IPS DF 6.9 (cell line): Measurements from ENCODE around the gene GLIS1.

Source experiments
- DNase-seq: peaks from one replicate; pipeline ENCODE4 v3.0.0-alpha.2; 2013; ENCODE audit warnings: low read depth, low spot score
- H3K27ac ChIP-seq: one replicate; pipeline ENCODE4 v1.5.1; 2013; ENCODE audit warnings: low read length, control low read depth
- H3K27me3 ChIP-seq: 2 replicates; pipeline ENCODE4 v1.6.1; 2013; ENCODE audit warnings: mild to moderate bottlenecking, low read length; ENCODE audit not compliant: control insufficient read depth, insufficient read depth
- H3K36me3 ChIP-seq: 2 replicates; pipeline ENCODE4 v1.6.1; 2013; ENCODE audit warnings: low read length; ENCODE audit not compliant: control insufficient read depth, insufficient read depth
- H3K4me1 ChIP-seq: 2 replicates; pipeline ENCODE4 v1.6.1; 2013; ENCODE audit warnings: low read length; ENCODE audit not compliant: control insufficient read depth, insufficient read depth
- H3K4me3 ChIP-seq: 2 replicates; pipeline ENCODE4 v1.5.1; 2013; ENCODE audit warnings: mild to moderate bottlenecking, low read length
- H3K9me3 ChIP-seq: 2 replicates; pipeline ENCODE4 v1.6.1; 2013; ENCODE audit warnings: low read length, inconsistent platforms; ENCODE audit not compliant: control insufficient read depth, insufficient read depth
- WGBS: extraction: QIAGEN DNeasy Blood & Tissue Kit; methylation state at CpG from one replicate; pipeline ENCODE4 v1.1.7; 2013; ENCODE audit warnings: mixed read lengths, missing lambda C conversion rate; ENCODE audit not compliant: insufficient read length, insufficient coverage; 5-methylcytosine and 5-hydroxymethylcytosine counted together

The GLIS1 gene

GRCh38 chr1:53501065-53502005, 237.6 kb downstream of the GLIS1 start:
- Histone ChIP-seq H3K36me3 (no peaks in the 10 kb centered on the region), H3K4me3 (no peak overlapping the region), H3K27ac (no peak overlapping the region), H3K9me3 (no peaks in the 10 kb centered on the region), H3K27me3 (no peaks in the 10 kb centered on the region), H3K4me1 (peaks cover 7% of the 10 kb centered on the region)
- no CpG with 5 or more reads among the region's 21 CpGs for WGBS
- no peak for DNase-seq

GRCh38 chr1:53500204-53501064, 238.5 kb downstream of the GLIS1 start:
- Histone ChIP-seq H3K4me1 (peaks cover 7% of the 10 kb centered on the region), H3K4me3 (no peak overlapping the region), H3K27me3 (no peaks in the 10 kb centered on the region), H3K27ac (no peak overlapping the region), H3K9me3 (no peaks in the 10 kb centered on the region), H3K36me3 (no peaks in the 10 kb centered on the region)
- no CpG with 5 or more reads among the region's 34 CpGs for WGBS
- DNase-seq: no peak

- no peaks in the 10 kb centered on the region for H3K9me3 ChIP-seq
- WGBS: no CpG with 5 or more reads among the region's 20 CpGs
- H3K4me3 ChIP-seq: no peak overlapping the region
- no peak overlapping the region for H3K27ac ChIP-seq
- no peak for DNase-seq
- H3K36me3 ChIP-seq: no peaks in the 10 kb centered on the region
- H3K27me3 ChIP-seq: no peaks in the 10 kb centered on the region
- H3K4me1 ChIP-seq: peaks cover 7% of the 10 kb centered on the region
Measured at GRCh38 chr1:53499257-53500203, 239.4 kb downstream of the GLIS1 start.

GRCh38 chr1:53498555-53499131, 240.3 kb downstream of the GLIS1 start:
- no peak overlapping the region for H3K27ac ChIP-seq
- no peaks in the 10 kb centered on the region for H3K9me3 ChIP-seq
- no peaks in the 10 kb centered on the region for H3K36me3 ChIP-seq
- H3K27me3 ChIP-seq: no peaks in the 10 kb centered on the region
- H3K4me3 ChIP-seq: no peak overlapping the region
- H3K4me1 ChIP-seq: peaks cover 5% of the 10 kb centered on the region; the same call in 1 of the 2 replicates
- no peak for DNase-seq
- no CpG with 5 or more reads among the region's 9 CpGs for WGBS

- Histone ChIP-seq H3K4me3 (no peak overlapping the region), H3K27me3 (no peaks in the 10 kb centered on the region), H3K9me3 (no peaks in the 10 kb centered on the region), H3K4me1 (peaks cover 2% of the 10 kb centered on the region; the same call in 1 of the 2 replicates), H3K36me3 (no peaks in the 10 kb centered on the region), H3K27ac (no peak overlapping the region)
- no CpG with 5 or more reads among the region's 8 CpGs for WGBS
- DNase-seq: no peak
Measured at GRCh38 chr1:53495633-53496345, 243.2 kb downstream of the GLIS1 start.

GRCh38 chr1:53490351-53490750, 248.6 kb downstream of the GLIS1 start:
- no peaks in the 10 kb centered on the region for H3K27me3 ChIP-seq
- WGBS: no CpG with 5 or more reads among the region's 3 CpGs
- no peak overlapping the region for H3K27ac ChIP-seq
- H3K9me3 ChIP-seq: no peaks in the 10 kb centered on the region
- DNase-seq: no peak
- no peak overlapping the region for H3K4me3 ChIP-seq
- no peaks in the 10 kb centered on the region for H3K36me3 ChIP-seq
- no peaks in the 10 kb centered on the region for H3K4me1 ChIP-seq

GRCh38 chr1:53486395-53487026, 252.5 kb downstream of the GLIS1 start:
- DNase-seq: no peak
- Histone ChIP-seq H3K27ac (no peak overlapping the region), H3K9me3 (no peaks in the 10 kb centered on the region), H3K4me3 (no peak overlapping the region), H3K4me1 (no peaks in the 10 kb centered on the region; the same call in 1 of the 2 replicates), H3K36me3 (no peaks in the 10 kb centered on the region), H3K27me3 (no peaks in the 10 kb centered on the region)
- WGBS: no CpG with 5 or more reads among the region's 9 CpGs

GRCh38 chr1:53485478-53486394, 253.2 kb downstream of the GLIS1 start:
- Histone ChIP-seq H3K27ac (no peak overlapping the region), H3K4me3 (no peak overlapping the region), H3K27me3 (no peaks in the 10 kb centered on the region), H3K36me3 (no peaks in the 10 kb centered on the region), H3K9me3 (no peaks in the 10 kb centered on the region), H3K4me1 (no peaks in the 10 kb centered on the region; the same call in 1 of the 2 replicates)
- WGBS: no CpG with 5 or more reads among the region's 27 CpGs
- peak; percentile 85 for DNase-seq
